ENCODE results near the gene KRT32. TPM values are rescaled to one million over a fixed set of nuclear protein-coding genes. Genes with fewer than 3 reads are reported as not detected.

Gene KRT32
- total and polyA plus RNA-seq, 7 donors = not detected

DNA sequence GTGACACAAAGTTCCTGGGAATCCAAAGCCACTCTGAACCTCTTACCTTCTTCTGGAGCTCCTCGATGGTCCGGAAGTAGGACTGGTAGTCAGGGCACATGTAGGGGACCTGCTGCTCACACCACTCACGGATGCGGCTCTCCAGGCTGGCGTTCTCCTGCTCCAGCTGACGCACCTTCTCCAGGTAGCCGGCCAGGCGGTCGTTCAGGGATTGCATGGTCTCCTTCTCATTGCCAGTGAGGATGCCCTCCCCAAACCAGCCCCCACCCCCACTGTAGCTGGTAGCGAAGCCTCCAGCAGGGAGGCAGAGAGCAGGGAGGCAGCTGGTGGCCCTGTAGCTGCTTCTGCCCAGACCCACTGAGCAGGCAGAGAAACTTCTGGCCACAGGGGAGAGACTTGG lies 13.4 kb upstream of the KRT32 start:
- DNase-seq = no peak
- Histone ChIP-seq H3K9me3 (no peaks in the 10 kb centered on the region), H3K36me3 (no peaks in the 10 kb centered on the region), H3K4me3 (no peak overlapping the region), H3K27me3 (no peaks in the 10 kb centered on the region), H3K27ac (no peak overlapping the region), H3K4me1 (no peaks in the 10 kb centered on the region)
- no peak for TF ChIP-seq EP300 (IDR thresholded peaks at IDR 0.05)
- TF ChIP-seq, protein P1, sequence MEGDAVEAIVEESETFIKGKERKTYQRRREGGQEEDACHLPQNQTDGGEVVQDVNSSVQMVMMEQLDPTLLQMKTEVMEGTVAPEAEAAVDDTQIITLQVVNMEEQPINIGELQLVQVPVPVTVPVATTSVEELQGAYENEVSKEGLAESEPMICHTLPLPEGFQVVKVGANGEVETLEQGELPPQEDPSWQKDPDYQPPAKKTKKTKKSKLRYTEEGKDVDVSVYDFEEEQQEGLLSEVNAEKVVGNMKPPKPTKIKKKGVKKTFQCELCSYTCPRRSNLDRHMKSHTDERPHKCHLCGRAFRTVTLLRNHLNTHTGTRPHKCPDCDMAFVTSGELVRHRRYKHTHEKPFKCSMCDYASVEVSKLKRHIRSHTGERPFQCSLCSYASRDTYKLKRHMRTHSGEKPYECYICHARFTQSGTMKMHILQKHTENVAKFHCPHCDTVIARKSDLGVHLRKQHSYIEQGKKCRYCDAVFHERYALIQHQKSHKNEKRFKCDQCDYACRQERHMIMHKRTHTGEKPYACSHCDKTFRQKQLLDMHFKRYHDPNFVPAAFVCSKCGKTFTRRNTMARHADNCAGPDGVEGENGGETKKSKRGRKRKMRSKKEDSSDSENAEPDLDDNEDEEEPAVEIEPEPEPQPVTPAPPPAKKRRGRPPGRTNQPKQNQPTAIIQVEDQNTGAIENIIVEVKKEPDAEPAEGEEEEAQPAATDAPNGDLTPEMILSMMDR (IDR thresholded peaks at IDR 0.05) = no peak
- TF ChIP-seq POLR2A (IDR thresholded peaks at IDR 0.05) = no peak
- TF ChIP-seq POLR2AphosphoS5 (IDR thresholded peaks at IDR 0.05) = no peak
- intact Hi-C loops (cut with DNase I) = no loop called here
- 94 to 96% methylated on average over 10 of the region's 10 CpGs for WGBS, 2 donors

DNA sequence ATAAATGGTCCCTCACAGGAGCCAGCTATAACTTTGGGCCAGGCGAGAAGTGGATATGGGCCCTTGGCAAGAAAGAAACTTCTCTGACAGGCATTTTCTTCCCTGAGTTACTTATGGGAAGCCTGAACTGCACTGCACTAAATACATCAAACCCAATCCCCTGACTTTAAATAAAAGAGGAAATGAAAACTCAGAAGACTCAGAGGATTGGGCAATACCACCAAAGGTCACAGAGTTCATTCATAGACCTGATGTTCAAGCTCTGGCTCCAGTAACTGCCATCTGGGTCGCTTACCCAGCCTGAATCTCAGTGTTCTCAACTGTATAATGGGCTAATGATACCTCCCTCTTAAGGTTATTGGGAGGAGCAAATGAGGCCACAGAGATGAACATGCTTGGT lies 12.9 kb upstream of the KRT32 start:
- Histone ChIP-seq H3K4me3 (no peak overlapping the region), H3K36me3 (no peaks in the 10 kb centered on the region), H3K4me1 (no peaks in the 10 kb centered on the region), H3K27me3 (no peaks in the 10 kb centered on the region), H3K27ac (no peak overlapping the region), H3K9me3 (no peaks in the 10 kb centered on the region)
- TF ChIP-seq POLR2A (IDR thresholded peaks at IDR 0.05) (no peak), POLR2AphosphoS5 (IDR thresholded peaks at IDR 0.05) (no peak), EP300 (IDR thresholded peaks at IDR 0.05) (no peak)
- TF ChIP-seq, protein P1 (IDR thresholded peaks at IDR 0.05) = no peak
- 38 to 60% methylated on average over 2 of the region's 2 CpGs for WGBS, 2 donors
- intact Hi-C loops (cut with DNase I) = no loop called here
- no peak for DNase-seq

DNA sequence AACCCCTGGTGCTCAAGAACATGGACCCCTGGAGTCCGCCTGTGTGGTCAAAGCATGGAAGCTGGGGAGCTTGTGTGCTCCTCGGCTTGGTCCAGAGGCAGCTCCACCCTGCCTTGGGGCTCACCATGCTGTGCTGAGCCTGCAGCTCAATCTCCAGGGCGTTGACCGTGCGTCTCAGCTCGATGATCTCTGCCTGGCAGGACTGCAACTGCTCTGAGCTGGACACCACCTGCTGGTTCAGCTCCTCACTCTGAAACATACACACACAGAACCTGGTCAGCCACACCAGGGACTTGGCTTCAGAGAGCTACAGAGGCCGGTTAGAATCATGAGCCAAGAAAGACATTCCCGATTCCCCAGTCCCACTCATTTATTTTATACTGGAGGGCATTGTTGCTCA lies 11.1 kb upstream of the KRT32 start:
- TF ChIP-seq POLR2A (IDR thresholded peaks at IDR 0.05) (no peak), POLR2AphosphoS5 (IDR thresholded peaks at IDR 0.05) (no peak), EP300 (IDR thresholded peaks at IDR 0.05) (no peak)
- TF ChIP-seq, protein P1 (IDR thresholded peaks at IDR 0.05) = no peak
- WGBS, 2 donors = 90 to 92% methylated on average over 8 of the region's 8 CpGs

DNA sequence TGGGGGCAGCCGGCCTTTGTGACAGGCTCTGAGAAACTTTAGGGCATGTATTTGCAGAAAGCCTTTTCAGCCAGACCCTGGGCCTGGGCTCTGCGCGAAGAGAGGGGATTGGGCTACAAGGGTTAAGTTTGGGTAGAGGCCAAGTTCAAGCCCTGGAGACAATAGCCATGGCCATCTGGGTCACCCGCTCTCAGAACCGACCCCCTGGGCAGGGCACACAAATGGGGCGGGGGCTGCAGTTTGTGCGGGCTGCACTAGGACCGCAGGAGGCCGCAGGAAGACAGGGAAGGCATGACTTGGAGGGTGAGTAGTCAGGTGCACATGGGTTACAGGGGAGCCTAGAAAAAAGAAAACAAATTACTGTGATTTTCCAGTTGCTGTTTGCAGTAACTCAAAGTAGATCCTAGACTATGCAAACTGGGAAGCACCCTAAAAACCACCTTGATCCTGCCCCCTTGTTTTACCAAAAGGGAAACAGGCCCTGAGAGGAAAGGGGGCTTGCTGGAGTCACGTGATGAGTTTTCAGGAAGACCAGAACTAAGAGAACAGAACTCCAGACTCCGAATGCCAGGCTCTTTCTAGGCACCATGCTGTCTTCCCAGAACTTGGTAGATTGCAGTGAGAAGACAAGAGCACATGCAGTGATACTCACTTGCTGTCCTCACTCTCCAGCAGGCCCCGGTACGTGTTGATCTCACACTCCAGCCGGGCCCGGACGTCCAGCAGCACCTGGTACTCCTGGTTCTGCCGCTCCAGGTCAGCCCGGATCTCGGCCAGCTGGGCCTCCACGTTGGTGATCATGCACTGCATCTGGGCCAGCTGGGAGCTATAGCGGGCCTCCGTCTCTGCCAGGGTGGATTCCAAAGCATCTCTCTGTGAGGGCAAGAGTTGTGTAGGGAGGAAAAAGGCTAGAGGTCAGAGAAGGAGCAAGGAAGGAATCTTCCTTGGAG lies 10.0 kb upstream of the KRT32 start:
- no peak for DNase-seq

More for the DNA sequence above, 11.1 kb upstream of the KRT32 start:
- no peaks in the 10 kb centered on the region for H3K27me3 ChIP-seq
- no peaks in the 10 kb centered on the region for H3K9me3 ChIP-seq
- H3K27ac ChIP-seq = no peak overlapping the region
- H3K36me3 ChIP-seq = no peaks in the 10 kb centered on the region
- H3K4me1 ChIP-seq = no peaks in the 10 kb centered on the region
- H3K4me3 ChIP-seq = no peak overlapping the region
- no peak for DNase-seq
- intact Hi-C loops (cut with DNase I) = no loop called here

More for the DNA sequence above, 10.0 kb upstream of the KRT32 start:
- H3K27me3 ChIP-seq = no peaks in the 10 kb centered on the region
- intact Hi-C loops (cut with DNase I) = no loop called here
- no peaks in the 10 kb centered on the region for H3K9me3 ChIP-seq
- TF ChIP-seq, protein P1 (IDR thresholded peaks at IDR 0.05) = no peak
- TF ChIP-seq POLR2AphosphoS5 (IDR thresholded peaks at IDR 0.05) (no peak), EP300 (IDR thresholded peaks at IDR 0.05) (no peak)
- no peaks in the 10 kb centered on the region for H3K36me3 ChIP-seq
- no peaks in the 10 kb centered on the region for H3K4me1 ChIP-seq
- no peak overlapping the region for H3K27ac ChIP-seq
- H3K4me3 ChIP-seq = no peak overlapping the region
- 91 to 92% methylated on average over 22 of the region's 22 CpGs for WGBS, 2 donors

All from sigmoid colon (tissue), 7 donors.